Measurements from ENCODE around the gene H2AZ2.
A peak's percentile ranks its signal among the peaks of the same experiment; 100 is the strongest.
"Not testable (repeated sequence)": the region's sequence is repeated elsewhere in the genome, so short reads cannot be mapped to it uniquely, and the experiment has no call there.

Gene H2AZ2

GRCh38 chr7:44811093-44811492, 36.8 kb downstream of the H2AZ2 start:
- DNase-seq = no peak

DNA sequence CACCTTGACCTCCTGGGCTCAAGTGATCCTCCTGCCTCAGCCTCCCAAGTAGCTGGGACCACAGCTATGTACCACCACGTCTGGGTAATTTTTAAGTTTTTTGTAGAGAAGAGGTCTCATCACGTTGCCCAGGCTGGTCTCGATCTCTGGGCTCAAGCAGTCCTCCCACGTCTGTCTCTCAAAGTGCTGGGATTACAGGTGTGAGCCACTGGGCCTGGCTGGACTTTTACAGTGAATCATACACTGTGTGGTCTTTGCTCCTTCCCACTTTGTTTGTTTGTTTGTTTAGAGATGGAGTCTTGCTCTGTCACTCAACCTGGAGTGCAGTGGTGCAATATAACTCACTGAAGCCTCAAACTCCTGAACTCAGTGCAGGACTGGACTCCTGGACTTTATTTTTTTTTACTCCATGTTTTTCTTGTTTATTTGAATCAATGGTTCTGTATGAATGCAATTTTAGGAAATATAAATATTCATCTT, 38.9 kb downstream of the H2AZ2 start:
- DNase-seq = no peak

DNA sequence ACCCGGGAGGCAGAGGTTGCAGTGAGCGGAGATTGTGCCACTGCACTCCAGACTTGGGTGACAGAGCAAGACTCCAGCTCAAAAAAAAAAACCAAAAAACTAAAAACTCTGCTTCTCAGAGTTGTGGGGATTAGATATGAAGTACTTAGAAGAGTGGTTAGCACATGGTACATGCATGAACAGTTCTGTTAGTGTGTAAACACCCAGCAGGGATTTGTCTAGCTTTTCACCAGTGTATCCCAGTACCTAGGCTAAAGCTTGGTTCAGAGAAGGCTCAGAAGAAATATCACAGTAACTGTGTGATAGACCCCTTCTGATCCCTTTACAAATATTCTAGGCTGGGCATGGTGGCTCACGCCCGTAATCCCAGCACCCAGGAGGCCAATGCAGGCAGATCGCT, 41.9 kb downstream of the H2AZ2 start:
- DNase-seq = no peak

GRCh38 chr7:44803828-44804519, 43.9 kb downstream of the H2AZ2 start:
- DNase-seq = not testable (repeated sequence)

DNA sequence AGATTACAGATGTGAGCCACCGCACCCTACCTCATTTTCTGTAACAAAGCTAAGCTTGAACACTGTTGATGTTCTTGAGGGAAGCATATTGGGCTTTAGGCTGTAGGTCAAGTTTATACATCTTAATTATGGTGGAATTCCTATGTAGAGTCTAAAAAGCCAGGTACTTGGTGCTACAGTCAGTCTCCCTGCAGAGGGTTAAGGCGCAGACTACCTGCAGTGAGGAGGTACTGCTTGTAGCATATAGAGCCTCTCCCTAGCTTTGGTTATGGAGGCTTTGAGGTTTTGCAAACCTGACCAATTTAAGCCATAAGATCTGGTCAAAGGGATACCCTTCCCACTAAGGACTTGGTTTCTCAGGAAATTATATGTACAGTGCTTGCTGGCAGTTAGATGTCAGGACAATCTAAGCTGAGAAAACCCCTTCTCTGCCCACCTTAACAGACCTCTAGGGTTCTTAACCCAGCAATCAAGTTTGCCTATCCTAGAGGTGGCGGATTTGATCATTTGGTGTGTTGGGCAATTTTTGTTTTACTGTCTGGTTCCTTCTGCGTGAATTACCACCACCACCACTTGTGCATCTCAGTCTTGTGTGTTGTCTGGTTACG, 45.4 kb downstream of the H2AZ2 start:
- DNase-seq = no peak

GRCh38 chr7:44801890-44802289, 46.0 kb downstream of the H2AZ2 start:
- DNase-seq = no peak

DNA sequence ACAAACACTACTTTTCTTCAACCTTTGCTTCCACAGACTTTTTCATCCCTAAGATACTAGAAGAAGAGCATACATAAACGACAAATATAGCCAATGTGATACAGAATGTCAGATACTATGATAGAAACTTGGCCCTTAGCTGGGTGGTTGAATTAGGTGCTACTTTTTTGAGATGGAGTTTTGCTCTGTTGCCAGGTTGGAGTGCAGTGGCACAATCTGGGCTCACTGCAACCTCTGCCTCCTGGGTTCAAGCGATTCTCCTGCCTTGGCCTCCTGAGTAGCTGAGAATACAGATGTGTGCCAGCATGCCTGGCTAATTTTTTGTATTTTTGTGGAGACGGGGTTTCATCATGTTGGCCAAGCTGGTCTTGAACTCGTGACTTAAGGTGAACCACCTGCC, 47.9 kb downstream of the H2AZ2 start:
- DNase-seq = no peak

DNA sequence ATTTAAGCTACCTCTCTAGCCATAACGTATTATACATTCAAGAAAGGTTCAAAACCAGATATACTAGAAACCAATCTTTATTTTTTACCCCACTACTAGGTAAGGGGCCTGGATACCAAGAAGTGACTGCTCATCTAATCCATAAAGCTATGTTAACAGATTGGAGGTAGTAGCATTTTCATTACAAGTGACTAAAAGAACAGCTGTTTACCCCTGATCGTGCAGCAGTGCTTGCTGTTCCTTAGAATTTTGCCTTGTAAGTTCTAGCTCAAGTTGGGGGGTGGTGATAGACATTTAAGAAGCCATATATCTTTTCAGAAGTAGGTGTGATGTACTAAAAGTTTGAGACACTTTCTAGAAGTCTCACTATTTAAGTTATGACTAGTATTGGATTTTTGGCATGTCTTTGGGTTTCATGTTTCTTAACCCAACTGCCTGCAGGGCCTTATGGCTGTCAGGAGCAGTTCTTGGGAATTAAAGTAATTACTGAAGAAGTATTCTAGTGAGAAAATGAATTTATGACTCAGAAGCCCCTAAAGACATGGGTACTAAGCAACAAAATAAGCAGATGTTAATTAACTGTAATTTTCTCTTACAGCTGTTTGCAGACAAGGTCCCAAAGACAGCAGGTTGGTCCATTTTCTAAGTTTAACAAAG, 49.1 kb downstream of the H2AZ2 start:
- no peak for DNase-seq

DNA sequence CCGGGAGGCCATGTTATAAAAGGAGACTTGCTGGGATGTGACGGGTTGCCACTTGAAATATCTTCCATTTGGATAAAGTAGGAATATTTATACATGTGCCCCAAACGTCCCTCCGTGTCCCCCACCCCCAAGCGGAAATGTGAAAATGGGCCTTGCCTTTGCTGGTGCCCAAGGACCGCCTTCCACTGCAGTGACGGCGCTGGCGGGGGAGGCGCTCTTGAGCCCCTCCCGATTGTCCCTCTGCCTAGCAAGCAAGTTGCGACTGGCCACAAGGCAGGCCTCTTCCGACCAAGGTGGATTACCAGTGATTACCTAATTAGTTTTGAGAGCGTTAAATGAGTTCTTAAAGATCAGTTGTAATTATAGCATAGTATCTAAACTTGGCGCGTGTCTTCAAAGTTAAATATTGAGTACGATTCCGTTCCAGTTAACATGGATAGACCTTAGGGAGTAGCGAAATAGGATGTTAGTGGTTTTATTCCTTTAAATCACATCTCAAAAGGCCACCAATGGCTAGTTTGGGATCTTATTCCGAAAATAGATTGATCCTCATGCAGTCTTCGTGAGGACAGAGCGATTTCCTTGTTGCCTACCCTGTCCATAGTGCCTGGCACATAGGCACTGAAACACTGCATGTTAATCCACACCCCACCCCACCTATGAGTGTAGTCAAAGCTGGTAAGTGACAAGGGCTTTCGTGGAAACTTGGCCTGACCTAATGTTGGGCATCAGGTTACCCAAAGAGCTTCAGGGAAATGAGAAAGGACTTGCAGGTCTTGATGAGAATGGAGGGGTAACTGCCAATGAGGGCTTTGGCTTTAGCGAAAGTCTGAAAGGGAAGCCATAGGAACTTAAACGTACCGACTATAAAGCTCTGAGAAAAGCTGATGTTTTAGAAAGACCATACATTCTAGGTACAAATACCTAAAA, 50.3 kb downstream of the H2AZ2 start:
- peak; percentile 70 for DNase-seq

DNA sequence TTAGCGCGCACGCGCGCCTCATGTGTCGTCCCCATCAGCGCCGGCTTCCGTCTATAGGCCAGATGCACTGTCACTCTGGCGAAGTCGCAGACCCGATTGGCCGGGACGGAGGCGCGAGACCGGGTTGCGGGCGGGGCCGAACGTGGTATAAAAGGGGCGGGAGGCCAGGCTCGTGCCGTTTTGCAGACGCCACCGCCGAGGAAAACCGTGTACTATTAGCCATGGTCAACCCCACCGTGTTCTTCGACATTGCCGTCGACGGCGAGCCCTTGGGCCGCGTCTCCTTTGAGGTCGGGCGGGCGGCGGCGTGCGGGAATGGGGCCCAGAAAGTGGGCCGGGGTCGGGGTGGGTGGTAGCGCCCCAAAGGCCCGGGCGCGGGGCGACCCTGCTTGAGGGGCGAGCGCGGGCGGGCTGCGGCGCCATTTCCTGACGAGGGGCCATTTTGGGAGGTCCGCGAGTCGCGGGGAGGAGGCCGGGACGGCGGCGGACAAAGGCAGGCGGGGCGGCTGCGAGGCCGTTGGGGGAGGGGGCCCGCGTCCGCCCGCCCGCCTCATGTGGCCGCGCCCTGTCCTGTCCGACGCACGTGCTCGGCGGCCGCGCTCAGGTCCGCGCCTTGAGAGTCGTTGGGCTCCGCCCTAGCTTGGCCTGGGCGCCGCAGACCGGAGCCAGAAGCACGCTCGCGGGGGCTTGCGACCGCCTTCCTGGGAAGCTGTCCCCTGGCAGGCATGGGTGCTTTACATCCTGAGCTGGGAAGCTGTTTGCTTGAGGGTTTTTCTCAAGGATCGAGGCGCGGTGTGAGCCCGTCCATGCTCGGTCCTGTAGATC, 51.2 kb downstream of the H2AZ2 start, which contains the start of gene PPIA:
Gene PPIA, plus strand, starts transcription at position 178 of the 825 bp plus-strand sequence. Its CDS starts 44 bp downstream, at position 222.
- peak; percentile 96 for DNase-seq

GRCh38 chr7:44796034-44796503, 51.8 kb downstream of the H2AZ2 start:
- DNase-seq = peak; percentile 91

DNA sequence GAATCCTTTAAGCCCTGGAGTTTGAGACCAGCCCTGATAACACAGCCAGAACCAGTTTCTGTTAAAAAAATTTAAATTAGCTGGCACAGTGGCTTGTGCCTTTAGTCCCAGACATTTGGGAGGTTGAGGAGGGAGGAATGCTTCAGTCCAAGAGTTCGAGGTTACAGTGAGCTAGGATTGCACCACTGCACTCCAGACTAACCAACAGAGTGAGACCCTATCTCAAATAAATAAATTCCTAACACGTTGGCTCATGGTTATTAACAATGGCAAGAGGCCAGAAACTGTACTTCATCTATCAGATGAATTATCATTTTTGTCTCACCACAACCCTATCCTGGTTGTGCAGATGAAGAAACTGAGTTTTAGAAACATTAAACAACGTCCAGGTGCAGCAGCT, 53.6 kb downstream of the H2AZ2 start:
- DNase-seq = no peak

DNA sequence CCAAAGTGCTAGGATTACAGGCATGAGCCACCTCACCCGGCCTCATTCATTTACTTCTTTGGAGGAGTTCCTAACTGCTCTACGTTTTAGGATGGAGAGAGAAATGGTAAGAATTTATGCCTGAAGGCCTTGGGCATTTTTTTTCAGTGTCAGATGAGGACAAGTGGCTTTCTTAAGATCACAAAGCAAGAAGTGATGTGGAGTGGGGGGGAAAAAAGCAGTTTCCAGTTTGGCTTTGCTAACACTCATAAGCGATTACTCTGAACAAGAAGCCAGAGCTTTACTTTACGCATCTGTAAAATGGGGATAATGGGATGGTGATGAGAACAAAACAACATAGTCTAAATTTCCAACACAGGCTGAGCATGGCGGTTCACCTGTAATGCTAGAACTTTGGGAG, 54.0 kb downstream of the H2AZ2 start:
- no peak for DNase-seq

GRCh38 chr7:44791278-44792219, 56.3 kb downstream of the H2AZ2 start:
- DNase-seq = no peak

- DNase-seq = no peak
Observed at GRCh38 chr7:44789990-44790389, 57.9 kb downstream of the H2AZ2 start.

DNA sequence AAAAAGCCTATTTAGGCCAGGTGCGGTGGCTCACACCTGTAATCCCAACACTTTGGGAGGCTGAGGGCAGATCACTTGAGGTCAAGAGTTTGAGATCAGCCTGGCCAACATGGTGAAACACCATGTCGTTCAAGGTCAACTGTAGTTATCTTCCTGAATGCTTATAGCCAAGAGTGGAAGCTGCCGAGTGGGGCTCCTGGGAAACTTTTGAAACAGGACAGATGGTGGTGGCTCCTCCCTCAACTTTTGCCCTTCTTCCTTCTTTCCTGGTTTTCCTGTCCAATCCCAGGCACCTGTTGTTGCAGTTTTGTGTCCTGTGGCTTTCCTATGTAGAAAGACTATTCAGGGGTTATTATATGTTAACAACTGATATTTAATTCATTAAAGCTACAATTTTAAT, 60.1 kb downstream of the H2AZ2 start:
- no peak for DNase-seq

GRCh38 chr7:44787041-44787440, 60.8 kb downstream of the H2AZ2 start:
- no peak for DNase-seq

DNA sequence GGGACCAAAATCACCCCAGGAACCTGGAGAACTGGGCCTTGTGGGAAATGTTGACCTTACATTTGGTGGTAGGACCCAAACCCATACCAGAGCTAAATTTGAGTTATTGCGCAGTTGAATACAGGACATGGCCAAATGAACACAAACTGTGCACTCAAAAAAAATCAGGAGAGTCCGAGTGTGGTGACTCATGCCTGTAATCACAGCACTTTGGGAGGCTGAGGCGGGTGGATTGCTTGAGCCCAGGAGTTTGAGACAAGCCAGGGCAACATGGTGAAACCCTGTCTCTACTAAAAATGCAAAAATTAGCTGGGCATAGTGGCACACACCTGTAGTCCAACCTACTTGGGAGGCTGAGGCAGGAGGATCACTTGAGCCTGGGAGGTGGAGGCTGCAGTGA, 62.7 kb downstream of the H2AZ2 start:
- DNase-seq = not testable (repeated sequence)

DNA sequence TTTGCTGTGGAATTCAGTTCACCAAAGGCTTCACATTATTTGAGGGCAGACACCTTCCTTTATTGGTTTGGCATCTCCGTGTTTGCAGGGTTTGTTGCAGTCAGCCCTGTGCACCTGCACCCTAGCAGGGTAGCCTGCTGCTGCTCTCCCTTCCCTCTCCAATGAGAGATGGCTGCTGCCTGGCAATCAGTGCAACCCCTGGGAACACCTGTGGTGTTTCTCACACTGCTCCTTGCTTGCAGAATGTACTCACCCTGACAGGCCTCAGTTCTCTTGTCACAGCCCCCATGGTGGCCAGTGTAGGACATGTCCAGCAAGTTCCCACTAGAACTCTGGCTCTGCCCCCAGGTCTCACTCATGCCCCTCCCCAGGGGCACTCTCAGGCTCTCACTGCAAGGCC, 63.5 kb downstream of the H2AZ2 start:
- no peak for DNase-seq

GRCh38 chr7:44783407-44783806, 64.5 kb downstream of the H2AZ2 start:
- DNase-seq = no peak

DNA sequence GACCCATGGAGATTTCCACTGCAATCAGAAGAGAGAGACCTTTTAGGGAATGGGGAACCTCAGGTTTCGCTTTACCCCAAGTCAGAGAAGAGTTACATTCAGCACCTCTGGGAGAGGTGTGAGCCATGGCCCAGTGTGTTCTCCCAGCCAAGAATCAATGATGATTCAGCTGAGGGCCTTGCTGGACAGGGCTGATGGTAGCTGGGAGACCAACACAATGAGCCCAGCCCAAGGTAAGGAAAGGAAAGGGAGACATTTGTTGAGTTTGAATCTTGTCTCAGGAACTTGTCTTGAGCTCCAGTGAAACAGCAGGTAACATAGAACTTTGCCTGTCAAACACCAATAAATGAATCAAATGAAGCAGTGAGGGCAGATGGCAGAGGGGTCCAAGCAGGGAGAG, 65.4 kb downstream of the H2AZ2 start:
- DNase-seq = no peak
